GM12891 (cell line): ENCODE data around the gene SLC25A12.

Experiments
- PAX5 ChIP-seq: IDR thresholded peaks from 2 replicates; pipeline ENCODE4 v1.6.1; 2011; ENCODE audit warnings: low read length, moderate library complexity, mild to moderate bottlenecking; ENCODE audit not compliant: insufficient read depth, severe bottlenecking
- POLR2A ChIP-seq: IDR thresholded peaks from 2 replicates; pipeline ENCODE4 v1.6.1; 2011; ENCODE audit warnings: low read depth, low read length, control low read depth
- POLR2AphosphoS5 ChIP-seq: IDR thresholded peaks from 2 replicates; pipeline ENCODE4 v1.6.1; 2011; ENCODE audit warnings: low read depth, low read length, control low read depth
- SPI1 ChIP-seq: IDR thresholded peaks from 2 replicates; pipeline ENCODE4 v1.6.1; 2011; ENCODE audit warnings: low read depth, low read length, control low read depth
- TAF1 ChIP-seq: IDR thresholded peaks from 2 replicates; pipeline ENCODE4 v1.6.1; 2011; ENCODE audit warnings: low read depth, low read length, control low read depth

DNA sequence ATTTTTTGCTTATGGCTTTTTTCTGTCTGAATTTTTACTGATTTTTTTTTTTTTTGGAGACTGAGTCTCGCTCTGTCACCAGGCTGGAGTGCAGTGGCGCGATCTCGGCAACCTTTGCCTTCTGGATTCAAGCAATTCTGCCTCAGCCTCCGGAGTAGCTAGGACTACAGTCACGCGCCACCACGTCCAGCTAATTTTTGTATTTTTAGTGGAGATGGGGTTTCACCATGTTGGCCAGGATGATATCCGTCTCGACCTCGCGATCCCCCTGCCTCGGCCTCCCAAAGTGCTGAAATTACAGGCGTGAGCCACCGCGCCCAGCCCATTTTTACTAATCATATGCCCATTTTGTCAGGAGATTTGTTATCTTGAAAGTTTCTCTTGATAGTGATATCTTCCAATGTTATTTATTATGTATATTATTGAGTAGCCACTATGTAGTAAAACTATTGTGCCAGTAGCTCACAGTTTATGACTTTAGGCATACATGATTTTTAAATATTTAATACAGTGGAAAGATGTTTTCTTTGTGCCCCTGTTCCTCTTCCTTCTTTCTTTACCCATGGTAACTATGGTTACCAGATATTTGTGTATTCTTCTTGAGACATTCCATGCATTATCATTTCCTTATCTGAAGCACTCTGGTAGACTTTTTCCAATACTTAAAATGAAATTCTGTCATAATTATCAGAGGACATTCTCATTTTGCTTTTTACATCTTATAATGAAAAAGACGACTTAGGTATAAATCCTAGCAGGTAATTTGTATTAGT lies 30.3 kb upstream of the SLC25A12 start:
- TF ChIP-seq PAX5 (no peak), POLR2AphosphoS5 (no peak), POLR2A (no peak), TAF1 (no peak), SPI1 (no peak)
